HFFc6 (cell line): Measurements from ENCODE around the gene DSP. TPM values are rescaled to one million over a fixed set of nuclear protein-coding genes. Genes with fewer than 3 reads are reported as not detected.

Source experiments
- DNase-seq: peaks from one replicate; pipeline ENCODE4 v3.0.0-alpha.2; 2018
- H3K27ac Mint-ChIP-seq: 2 replicates; pipeline ENCODE4 v1.8.0; 2020; ENCODE audit warnings: mild to moderate bottlenecking, mixed read lengths
- H3K27me3 Mint-ChIP-seq: 2 replicates; pipeline ENCODE4 v1.8.0; 2021; ENCODE audit warnings: mild to moderate bottlenecking, moderate library complexity, mixed read lengths; ENCODE audit not compliant: insufficient read depth
- H3K36me3 Mint-ChIP-seq: 2 replicates; pipeline ENCODE4 v1.8.0; 2021; ENCODE audit warnings: low read depth, mixed read lengths
- H3K4me1 Mint-ChIP-seq: 2 replicates; pipeline ENCODE4 v1.8.0; 2020; ENCODE audit warnings: low read depth, mixed read lengths
- H3K4me3 Mint-ChIP-seq: 2 replicates; pipeline ENCODE4 v1.8.0; 2020; ENCODE audit warnings: mild to moderate bottlenecking, moderate library complexity, mixed read lengths
- H3K9me3 Mint-ChIP-seq: 2 replicates; pipeline ENCODE4 v1.8.0; 2020; ENCODE audit warnings: mild to moderate bottlenecking, mixed read lengths
- total RNA-seq, 6 experiments: library from RNA; stranded (reverse); fragmentation: NEBNext Ultra II Directional; extraction: Animal tissue kit (Norgen Biotek cat#: 25700); gene quantifications; 2 replicates in 1 of 6; 3 replicates in 5 of 6; pipeline ENCODE4 v1.2.3, GENCODE V29; 2021
- TF ChIP-seq, protein P1 (sequence below): fragments of 200-600 bp; sonication (generic); IDR thresholded peaks from 2 replicates; pipeline ENCODE4 v1.5.0; 2021; ENCODE audit warnings: antibody characterized with exemption, mild to moderate bottlenecking

Gene DSP
- total RNA-seq, 6 experiments from 2014 or later = 33.8 to 65.4 (median 37.0) TPM

DNA sequence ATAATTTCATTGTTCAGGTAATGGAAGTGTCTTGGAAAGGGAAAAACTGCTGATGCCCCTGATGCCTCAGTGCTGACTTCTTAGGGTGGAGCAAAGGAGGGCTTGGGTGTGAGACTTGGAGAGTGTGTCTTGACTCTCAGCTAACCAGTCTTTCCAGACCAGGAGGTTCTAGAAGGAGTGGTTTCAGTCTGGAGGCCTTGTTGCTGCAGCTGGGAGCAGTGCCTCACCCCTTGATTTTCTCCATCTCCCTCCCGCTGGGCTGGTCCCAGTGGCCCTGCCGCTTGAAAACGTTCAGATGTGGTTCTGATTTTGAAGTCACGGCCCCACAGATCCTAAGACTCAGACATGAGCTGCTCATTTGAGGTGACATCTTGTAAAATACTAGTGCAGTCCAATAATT lies 5.4 kb downstream of the DSP start:
- H3K4me1 Mint-ChIP-seq = peaks cover 54% of the 10 kb centered on the region
- H3K27me3 Mint-ChIP-seq = no peaks in the 10 kb centered on the region; the same call in 1 of the 2 replicates
- H3K27ac Mint-ChIP-seq = no peak overlapping the region; the same call in 1 of the 2 replicates
- H3K36me3 Mint-ChIP-seq = no peaks in the 10 kb centered on the region
- no peaks in the 10 kb centered on the region for H3K9me3 Mint-ChIP-seq
- no peak for DNase-seq
- TF ChIP-seq, protein P1, sequence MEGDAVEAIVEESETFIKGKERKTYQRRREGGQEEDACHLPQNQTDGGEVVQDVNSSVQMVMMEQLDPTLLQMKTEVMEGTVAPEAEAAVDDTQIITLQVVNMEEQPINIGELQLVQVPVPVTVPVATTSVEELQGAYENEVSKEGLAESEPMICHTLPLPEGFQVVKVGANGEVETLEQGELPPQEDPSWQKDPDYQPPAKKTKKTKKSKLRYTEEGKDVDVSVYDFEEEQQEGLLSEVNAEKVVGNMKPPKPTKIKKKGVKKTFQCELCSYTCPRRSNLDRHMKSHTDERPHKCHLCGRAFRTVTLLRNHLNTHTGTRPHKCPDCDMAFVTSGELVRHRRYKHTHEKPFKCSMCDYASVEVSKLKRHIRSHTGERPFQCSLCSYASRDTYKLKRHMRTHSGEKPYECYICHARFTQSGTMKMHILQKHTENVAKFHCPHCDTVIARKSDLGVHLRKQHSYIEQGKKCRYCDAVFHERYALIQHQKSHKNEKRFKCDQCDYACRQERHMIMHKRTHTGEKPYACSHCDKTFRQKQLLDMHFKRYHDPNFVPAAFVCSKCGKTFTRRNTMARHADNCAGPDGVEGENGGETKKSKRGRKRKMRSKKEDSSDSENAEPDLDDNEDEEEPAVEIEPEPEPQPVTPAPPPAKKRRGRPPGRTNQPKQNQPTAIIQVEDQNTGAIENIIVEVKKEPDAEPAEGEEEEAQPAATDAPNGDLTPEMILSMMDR = no peak
- no peak overlapping the region for H3K4me3 Mint-ChIP-seq

- Mint-ChIP-seq H3K4me3 (no peak overlapping the region), H3K4me1 (peaks cover 54% of the 10 kb centered on the region), H3K27ac (peak overlapping the region; percentile 57; the same call in 1 of the 2 replicates), H3K36me3 (no peaks in the 10 kb centered on the region), H3K27me3 (no peaks in the 10 kb centered on the region; the same call in 1 of the 2 replicates), H3K9me3 (no peaks in the 10 kb centered on the region)
- TF ChIP-seq, protein P1 = no peak
- DNase-seq = no peak
Measured at GRCh38 chr6:7547315-7547714, 5.8 kb downstream of the DSP start.

DNA sequence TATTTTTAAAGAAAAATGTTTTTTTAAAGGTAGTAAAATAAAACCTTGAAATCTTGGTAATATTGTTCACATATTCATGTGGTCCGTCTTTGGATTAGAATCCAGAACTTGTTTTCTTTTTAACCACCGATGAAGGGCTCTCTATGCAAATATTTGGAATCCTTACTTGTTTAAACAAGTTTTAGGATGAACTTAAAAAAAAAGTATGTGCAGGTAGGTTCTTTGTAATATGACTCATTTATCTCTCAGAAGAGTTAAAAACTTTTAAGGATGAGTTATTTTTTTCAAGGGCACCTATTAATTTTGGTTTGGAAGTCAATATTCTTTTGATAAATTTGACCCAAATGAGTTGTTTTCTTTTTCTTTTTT lies 8.9 kb downstream of the DSP start:
- Mint-ChIP-seq H3K27ac (no peak overlapping the region), H3K27me3 (no peaks in the 10 kb centered on the region; the same call in 1 of the 2 replicates), H3K36me3 (no peaks in the 10 kb centered on the region), H3K4me3 (no peak overlapping the region), H3K4me1 (peaks cover 63% of the 10 kb centered on the region), H3K9me3 (no peaks in the 10 kb centered on the region)
- TF ChIP-seq, protein P1 = no peak
- DNase-seq = no peak

- DNase-seq = no peak
- Mint-ChIP-seq H3K27me3 (peaks cover 3% of the 10 kb centered on the region), H3K4me1 (peaks cover 53% of the 10 kb centered on the region), H3K27ac (peak overlapping the region; percentile 12; the same call in 1 of the 2 replicates), H3K4me3 (peak overlapping the region; percentile 10; the same call in 1 of the 2 replicates), H3K36me3 (0 out of 2 replicates have a peak, but pooled peaks cover 5% of the 10 kb centered on the region), H3K9me3 (no peaks in the 10 kb centered on the region)
- TF ChIP-seq, protein P1 = no peak
Measured at GRCh38 chr6:7554533-7555275, 13.2 kb downstream of the DSP start.

DNA sequence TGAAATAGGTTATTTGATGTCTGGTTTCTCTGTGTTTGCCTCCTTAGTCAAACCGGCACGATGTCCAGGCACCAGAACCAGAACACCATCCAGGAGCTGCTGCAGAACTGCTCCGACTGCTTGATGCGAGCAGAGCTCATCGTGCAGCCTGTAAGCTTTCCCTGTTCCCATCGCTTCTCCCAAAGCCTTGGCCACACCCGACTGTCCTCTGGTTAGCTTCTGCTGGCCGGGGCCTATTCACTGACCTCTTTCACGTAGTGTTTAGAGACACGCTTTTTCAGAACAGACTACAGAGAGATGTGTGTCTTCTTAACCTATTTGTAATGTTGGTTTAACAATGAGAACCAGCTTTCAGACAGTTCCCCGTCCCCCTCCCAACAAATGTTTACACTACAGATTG lies 14.2 kb downstream of the DSP start:
- no peak overlapping the region; the same call in 1 of the 2 replicates for H3K4me3 Mint-ChIP-seq
- peaks cover 60% of the 10 kb centered on the region for H3K4me1 Mint-ChIP-seq
- TF ChIP-seq, protein P1 = no peak
- no peak overlapping the region for H3K27ac Mint-ChIP-seq
- H3K36me3 Mint-ChIP-seq = 0 out of 2 replicates have a peak, but pooled peaks cover 5% of the 10 kb centered on the region
- no peaks in the 10 kb centered on the region for H3K9me3 Mint-ChIP-seq
- H3K27me3 Mint-ChIP-seq = peaks cover 3% of the 10 kb centered on the region; the same call in 1 of the 2 replicates
- DNase-seq = no peak
